ENCODE results near the gene AKAP6.

- no peak for TF ChIP-seq POLR2A (IDR thresholded peaks at IDR 0.05; ENCODE audit: low read depth, low read length)
- TF ChIP-seq POLR2AphosphoS5 (IDR thresholded peaks at IDR 0.05; ENCODE audit: low read depth, low read length), result no peak
- TF ChIP-seq PAX5 (IDR thresholded peaks at IDR 0.05; ENCODE audit: insufficient read depth, low read length, severe bottlenecking), result no peak
Observed at GRCh38 chr14:32656601-32657000, 327.5 kb downstream of the AKAP6 start.

Measured in GM12891 (cell line).